Trophoblast cell (in vitro differentiated cells and primary cell): ENCODE results near the gene FAM72C.
"Not testable (repeated sequence)": the region's sequence is repeated elsewhere in the genome, so short reads cannot be mapped to it uniquely, and the experiment has no call there.

Source experiments
- DNase-seq, 2 donors: peaks; one replicate each; pipeline ENCODE4 v3.0.0-alpha.2; 2016
- H2AFZ ChIP-seq: 2 replicates; pipeline ENCODE4 v1.6.1; 2013; ENCODE audit warnings: low read length, moderate library complexity, mild to moderate bottlenecking; ENCODE audit not compliant: insufficient read depth, poor library complexity
- H2AK5ac ChIP-seq: 2 replicates; pipeline ENCODE4 v1.6.1; 2013; ENCODE audit warnings: mild to moderate bottlenecking, low read length
- H2BK120ac ChIP-seq: 2 replicates; pipeline ENCODE4 v1.6.1; 2013; ENCODE audit warnings: low read length, mild to moderate bottlenecking, moderate library complexity; ENCODE audit not compliant: insufficient read depth, poor library complexity
- H2BK12ac ChIP-seq: 2 replicates; pipeline ENCODE4 v1.6.1; 2013; ENCODE audit warnings: mild to moderate bottlenecking, low read length, moderate library complexity
- H2BK5ac ChIP-seq: 2 replicates; pipeline ENCODE4 v1.6.1; 2013; ENCODE audit warnings: low read length, low read depth, moderate library complexity, mild to moderate bottlenecking; ENCODE audit not compliant: poor library complexity
- H3K14ac ChIP-seq: 2 replicates; pipeline ENCODE4 v1.6.1; 2013; ENCODE audit warnings: mild to moderate bottlenecking, low read length
- H3K18ac ChIP-seq: 2 replicates; pipeline ENCODE4 v1.6.1; 2013; ENCODE audit warnings: mild to moderate bottlenecking, low read length
- H3K23ac ChIP-seq: 2 replicates; pipeline ENCODE4 v1.6.1; 2013; ENCODE audit warnings: low read length
- H3K27ac ChIP-seq: 2 replicates; pipeline ENCODE4 v1.5.1; 2013; ENCODE audit warnings: low read depth, mild to moderate bottlenecking, inconsistent platforms, low read length, moderate library complexity
- H3K27me3 ChIP-seq: 2 replicates; pipeline ENCODE4 v1.6.1; 2013; ENCODE audit warnings: inconsistent platforms, mild to moderate bottlenecking, low read length, moderate library complexity; ENCODE audit not compliant: insufficient read depth
- H3K36me3 ChIP-seq, 2 experiments: 1 replicate in 1 of 2; 2 replicates in 1 of 2; pipeline ENCODE4 v1.6.1; 2013; ENCODE audit warnings: low read length in 2 of 2, mild to moderate bottlenecking in 2 of 2, moderate library complexity in 1 of 2; ENCODE audit not compliant: insufficient read depth in 2 of 2, control insufficient read depth in 1 of 2
- H3K4ac ChIP-seq: 2 replicates; pipeline ENCODE4 v1.6.1; 2013; ENCODE audit warnings: low read depth, mild to moderate bottlenecking, low read length, moderate library complexity
- H3K4me1 ChIP-seq, 2 experiments: 1 replicate in 1 of 2; 2 replicates in 1 of 2; pipeline ENCODE4 v1.6.1; 2013; ENCODE audit warnings: low read length in 2 of 2, mild to moderate bottlenecking in 2 of 2, moderate library complexity in 1 of 2; ENCODE audit not compliant: insufficient read depth in 2 of 2, control insufficient read depth in 1 of 2
- H3K4me2 ChIP-seq: 2 replicates; pipeline ENCODE4 v1.6.1; 2013; ENCODE audit warnings: inconsistent platforms, mild to moderate bottlenecking, low read length, moderate library complexity
- H3K4me3 ChIP-seq: 2 replicates; pipeline ENCODE4 v1.5.1; 2013; ENCODE audit warnings: mild to moderate bottlenecking, low read depth, low read length, inconsistent platforms
- H3K79me1 ChIP-seq: one replicate; pipeline ENCODE4 v1.6.1; 2013; ENCODE audit warnings: low read length
- H3K79me2 ChIP-seq: 2 replicates; pipeline ENCODE4 v1.6.1; 2013; ENCODE audit warnings: low read length, mild to moderate bottlenecking; ENCODE audit not compliant: control insufficient read depth, insufficient read depth, poor library complexity
- H3K9ac ChIP-seq: 2 replicates; pipeline ENCODE4 v1.6.1; 2013; ENCODE audit warnings: mild to moderate bottlenecking, low read length
- H3K9me3 ChIP-seq: 2 replicates; pipeline ENCODE4 v1.6.1; 2013; ENCODE audit warnings: low read depth, mild to moderate bottlenecking, control low read depth, inconsistent platforms, low read length; ENCODE audit not compliant: insufficient read depth
- H4K12ac ChIP-seq: 2 replicates; pipeline ENCODE4 v1.6.1; 2013; ENCODE audit warnings: low read depth, mild to moderate bottlenecking, low read length, moderate library complexity
- H4K8ac ChIP-seq: 2 replicates; pipeline ENCODE4 v1.6.1; 2013; ENCODE audit warnings: low read depth, mild to moderate bottlenecking, low read length, moderate library complexity
- H4K91ac ChIP-seq: one replicate; pipeline ENCODE4 v1.6.1; 2013; ENCODE audit warnings: low read depth, mild to moderate bottlenecking, low read length, moderate library complexity
- WGBS: extraction: QIAGEN DNeasy Blood & Tissue Kit; methylation state at CpG from one replicate; pipeline ENCODE4 v1.1.7; 2013; ENCODE audit warnings: missing lambda C conversion rate; ENCODE audit not compliant: insufficient read length, insufficient coverage; ENCODE audit errors: extremely low coverage; 5-methylcytosine and 5-hydroxymethylcytosine counted together

The FAM72C gene

DNA sequence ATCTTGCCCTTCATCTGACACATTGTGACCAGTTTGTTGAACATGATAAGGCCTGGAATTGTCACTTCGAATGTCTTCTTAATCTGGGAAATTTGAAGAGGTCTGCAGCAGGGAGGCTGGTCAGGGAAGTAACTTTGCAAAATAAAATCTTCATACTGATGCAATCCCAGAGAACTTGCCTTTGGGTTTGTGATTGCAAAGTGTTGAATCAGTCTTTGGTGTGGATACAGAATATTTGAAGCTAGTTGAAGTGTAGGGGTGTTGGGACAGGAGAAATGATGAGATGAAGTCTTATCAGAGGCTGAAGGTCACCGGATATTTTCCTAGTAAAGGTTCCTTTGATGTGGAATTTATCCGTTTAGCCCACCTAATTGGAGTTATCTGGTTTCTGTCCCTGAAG is 42.7 kb upstream of the FAM72C start:
- not testable (repeated sequence) for H3K18ac ChIP-seq, H3K79me2 ChIP-seq, H3K9me3 ChIP-seq, H3K4me2 ChIP-seq, H3K27ac ChIP-seq, H2AK5ac ChIP-seq, H4K12ac ChIP-seq, H3K4ac ChIP-seq, H4K91ac ChIP-seq, H3K36me3 ChIP-seq, H2BK12ac ChIP-seq, H3K79me1 ChIP-seq, H2AFZ ChIP-seq, H3K9ac ChIP-seq, H3K14ac ChIP-seq, H3K4me3 ChIP-seq, H3K23ac ChIP-seq, H2BK5ac ChIP-seq, H3K4me1 ChIP-seq, H2BK120ac ChIP-seq, H4K8ac ChIP-seq, H3K27me3 ChIP-seq, DNase-seq
- WGBS: no CpG with 5 or more reads among the region's 3 CpGs

DNA sequence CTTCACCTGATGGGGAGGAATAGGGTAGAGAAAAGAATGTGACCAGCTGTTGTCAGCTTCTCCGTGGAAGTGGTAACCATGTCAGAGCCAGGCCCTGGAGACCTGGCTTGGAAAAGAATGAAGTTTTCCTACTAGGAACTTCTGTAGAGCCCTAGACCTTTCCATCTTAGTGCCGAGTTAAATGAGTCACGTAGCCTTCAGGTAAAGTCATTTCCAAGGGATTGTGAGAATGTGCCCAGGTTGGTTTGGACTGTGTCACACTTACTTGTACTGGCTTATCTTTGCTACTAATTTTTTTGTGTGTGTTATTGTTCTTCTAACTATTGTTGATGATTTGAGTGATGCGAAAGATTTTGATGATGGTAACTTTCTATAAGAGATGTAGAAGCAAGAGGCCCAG is 42.3 kb upstream of the FAM72C start:
- not testable (repeated sequence) for H4K91ac ChIP-seq, H2BK120ac ChIP-seq, H3K14ac ChIP-seq, H3K4me1 ChIP-seq, H3K23ac ChIP-seq, H2BK12ac ChIP-seq, H4K12ac ChIP-seq, H3K4me3 ChIP-seq, H3K4ac ChIP-seq, H3K9ac ChIP-seq, H3K9me3 ChIP-seq, H3K4me2 ChIP-seq, H3K18ac ChIP-seq, H2AK5ac ChIP-seq, H3K27me3 ChIP-seq, H3K36me3 ChIP-seq, H3K27ac ChIP-seq, H2AFZ ChIP-seq, DNase-seq, H3K79me2 ChIP-seq, H3K79me1 ChIP-seq, H2BK5ac ChIP-seq, H4K8ac ChIP-seq
- WGBS: no CpG with 5 or more reads among the region's 4 CpGs

DNA sequence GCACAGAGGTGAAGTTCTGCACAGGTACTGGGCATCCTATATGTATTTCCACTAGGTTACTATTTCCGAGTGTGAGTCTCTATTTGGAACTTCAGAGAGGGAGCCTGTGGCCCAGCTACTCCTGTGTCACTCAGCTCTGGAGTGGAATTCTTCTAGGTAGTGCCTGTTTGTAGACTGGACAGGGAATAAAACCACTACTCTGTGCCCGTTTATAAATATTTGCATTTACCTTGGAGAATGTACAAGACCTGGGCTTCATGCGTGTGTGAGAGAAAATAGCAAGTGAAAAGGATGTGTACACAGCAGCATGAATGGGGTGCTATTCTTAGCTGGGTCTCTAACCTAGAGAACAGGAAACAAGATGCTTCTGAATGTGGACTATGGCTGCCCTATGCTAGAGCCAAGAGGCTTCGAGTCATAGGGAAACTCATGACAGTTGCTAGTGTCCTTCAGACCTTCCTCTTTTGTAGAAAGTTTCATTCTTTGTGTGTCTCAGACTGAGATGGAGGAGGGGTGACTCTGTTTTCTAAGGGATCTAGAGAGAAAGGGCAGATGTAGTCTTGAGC is 40.5 kb upstream of the FAM72C start:
- not testable (repeated sequence) for H3K27ac ChIP-seq, H4K91ac ChIP-seq, H4K8ac ChIP-seq, H3K4ac ChIP-seq, H3K27me3 ChIP-seq, H2AK5ac ChIP-seq, DNase-seq, H2BK120ac ChIP-seq, H3K9me3 ChIP-seq, H3K36me3 ChIP-seq, H3K4me1 ChIP-seq, H3K79me2 ChIP-seq, H4K12ac ChIP-seq, H2BK12ac ChIP-seq, H3K4me2 ChIP-seq, H3K9ac ChIP-seq, H2BK5ac ChIP-seq, H3K23ac ChIP-seq, H2AFZ ChIP-seq, H3K4me3 ChIP-seq, H3K14ac ChIP-seq, H3K79me1 ChIP-seq, H3K18ac ChIP-seq
- WGBS: no CpG with 5 or more reads among the region's 4 CpGs

DNA sequence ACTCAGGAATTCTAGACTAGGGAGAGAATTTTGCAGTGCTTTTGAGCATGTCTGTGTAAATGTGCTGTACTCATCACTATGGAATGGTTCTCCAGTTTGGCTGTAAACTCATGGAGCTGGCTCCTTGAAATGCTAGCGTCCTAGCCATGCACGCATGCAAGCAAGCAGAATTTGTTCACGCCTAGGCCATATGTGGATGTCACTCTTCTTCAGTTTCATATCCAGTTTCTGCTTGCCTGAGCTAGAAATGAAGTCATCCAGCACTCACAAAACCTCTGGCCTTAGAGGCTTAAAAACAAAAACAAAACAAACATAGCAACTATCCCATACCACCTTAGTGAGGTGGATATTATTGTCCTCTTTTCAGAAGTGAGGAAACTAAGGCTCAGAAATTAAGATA is 37.6 kb upstream of the FAM72C start:
- not testable (repeated sequence) for H3K23ac ChIP-seq, H3K79me2 ChIP-seq, H3K27me3 ChIP-seq, H3K4me1 ChIP-seq, H3K9me3 ChIP-seq, H2BK12ac ChIP-seq, H3K4me2 ChIP-seq, H3K14ac ChIP-seq, H2AK5ac ChIP-seq, H3K36me3 ChIP-seq, H4K8ac ChIP-seq, H3K4ac ChIP-seq, H3K18ac ChIP-seq, H3K4me3 ChIP-seq, H2BK120ac ChIP-seq, H4K12ac ChIP-seq, H3K9ac ChIP-seq, DNase-seq, H2BK5ac ChIP-seq, H2AFZ ChIP-seq, H4K91ac ChIP-seq, H3K27ac ChIP-seq, H3K79me1 ChIP-seq
- WGBS: no CpG with 5 or more reads among the region's 3 CpGs
